H9 (cell line): ENCODE results near the gene HVCN1. TPM values are rescaled to one million over a fixed set of nuclear protein-coding genes. Genes with fewer than 3 reads are reported as not detected.

Experiments used
- DNase-seq: peaks from one replicate; pipeline ENCODE4 v3.0.0-alpha.2; 2017
- H2AFZ ChIP-seq: one replicate; pipeline ENCODE4 v1.6.1; 2013; ENCODE audit warnings: mild to moderate bottlenecking, low read length, control low read depth, moderate library complexity
- H2AK5ac ChIP-seq: 2 replicates; pipeline ENCODE4 v1.6.1; 2013; ENCODE audit warnings: low read length, control low read depth, mixed read lengths; ENCODE audit not compliant: insufficient read length
- H2BK120ac ChIP-seq: one replicate; pipeline ENCODE4 v1.6.1; 2013; ENCODE audit warnings: low read depth, mild to moderate bottlenecking, low read length, control low read depth, inconsistent platforms; ENCODE audit not compliant: poor library complexity, severe bottlenecking
- H2BK12ac ChIP-seq: 2 replicates; pipeline ENCODE4 v1.6.1; 2013; ENCODE audit warnings: low read length, control low read depth, mixed read lengths, low read depth; ENCODE audit not compliant: insufficient read length
- H2BK15ac ChIP-seq: 2 replicates; pipeline ENCODE4 v1.6.1; 2013; ENCODE audit warnings: low read depth, low read length, control low read depth
- H2BK20ac ChIP-seq: one replicate; pipeline ENCODE4 v1.6.1; 2013; ENCODE audit warnings: low read depth, mild to moderate bottlenecking, low read length, control low read depth, inconsistent platforms; ENCODE audit not compliant: poor library complexity, severe bottlenecking
- H2BK5ac ChIP-seq: 2 replicates; pipeline ENCODE4 v1.6.1; 2013; ENCODE audit warnings: low read length, control low read depth, mixed read lengths; ENCODE audit not compliant: insufficient read length
- H3K14ac ChIP-seq: 2 replicates; pipeline ENCODE4 v1.6.1; 2013; ENCODE audit warnings: low read length, control low read depth; ENCODE audit not compliant: insufficient read depth
- H3K18ac ChIP-seq: 2 replicates; pipeline ENCODE4 v1.6.1; 2013; ENCODE audit warnings: low read depth, mild to moderate bottlenecking, mixed read lengths, low read length, control low read depth; ENCODE audit not compliant: insufficient read length
- H3K23ac ChIP-seq: 2 replicates; pipeline ENCODE4 v1.6.1; 2013; ENCODE audit warnings: low read length, control low read depth, mixed read lengths, low read depth; ENCODE audit not compliant: insufficient read length
- H3K23me2 ChIP-seq: 2 replicates; pipeline ENCODE4 v1.6.1; 2013; ENCODE audit warnings: low read depth, mild to moderate bottlenecking, mixed read lengths, low read length, control low read depth; ENCODE audit not compliant: insufficient read length, poor library complexity, severe bottlenecking
- H3K27ac ChIP-seq: 2 replicates; pipeline ENCODE4 v1.5.1; 2013; ENCODE audit warnings: low read length, control low read depth, mixed read lengths, low read depth; ENCODE audit not compliant: insufficient read length
- H3K27me3 ChIP-seq: 2 replicates; pipeline ENCODE4 v1.6.1; 2013; ENCODE audit warnings: low read length, control low read depth, inconsistent platforms; ENCODE audit not compliant: insufficient read depth
- H3K4ac ChIP-seq: 2 replicates; pipeline ENCODE4 v1.6.1; 2013; ENCODE audit warnings: low read depth, mild to moderate bottlenecking, control low read depth, inconsistent platforms, low read length, moderate library complexity
- H3K4me1 ChIP-seq: 2 replicates; pipeline ENCODE4 v1.6.1; 2013; ENCODE audit warnings: low read length, control low read depth, inconsistent platforms; ENCODE audit not compliant: insufficient read depth
- H3K4me2 ChIP-seq: 2 replicates; pipeline ENCODE4 v1.6.1; 2013; ENCODE audit warnings: low read length, control low read depth, mixed read lengths; ENCODE audit not compliant: insufficient read length, insufficient read depth
- H3K56ac ChIP-seq: 2 replicates; pipeline ENCODE4 v1.6.1; 2013; ENCODE audit warnings: low read depth, mild to moderate bottlenecking, mixed read lengths, low read length, control low read depth; ENCODE audit not compliant: insufficient read length
- H3K79me1 ChIP-seq: 2 replicates; pipeline ENCODE4 v1.6.1; 2013; ENCODE audit warnings: low read depth, mild to moderate bottlenecking, moderate library complexity, low read length, control low read depth, inconsistent platforms; ENCODE audit not compliant: insufficient read depth, poor library complexity, severe bottlenecking
- H3K79me2 ChIP-seq: 2 replicates; pipeline ENCODE4 v1.6.1; 2013; ENCODE audit warnings: low read length, control low read depth, inconsistent platforms; ENCODE audit not compliant: insufficient read depth
- H3K9ac ChIP-seq: 2 replicates; pipeline ENCODE4 v1.6.1; 2013; ENCODE audit warnings: low read length, control low read depth, mixed read lengths; ENCODE audit not compliant: insufficient read length; ENCODE audit errors: extremely low read depth
- H3K9me3 ChIP-seq: one replicate; pipeline ENCODE4 v1.6.1; 2013; ENCODE audit warnings: low read depth, low read length, inconsistent platforms; ENCODE audit not compliant: control insufficient read depth
- H3T11ph ChIP-seq: one replicate; pipeline ENCODE4 v1.6.1; 2013; ENCODE audit warnings: mild to moderate bottlenecking, low read length, control low read depth, inconsistent platforms
- H4K20me1 ChIP-seq: one replicate; pipeline ENCODE4 v1.6.1; 2013; ENCODE audit not compliant: control insufficient read depth, insufficient read length, insufficient read depth
- H4K5ac ChIP-seq: 2 replicates; pipeline ENCODE4 v1.6.1; 2013; ENCODE audit warnings: low read depth, mild to moderate bottlenecking, mixed read lengths, low read length, control low read depth; ENCODE audit not compliant: insufficient read length
- H4K8ac ChIP-seq: replicated peaks from 2 replicates; pipeline ENCODE4 v1.6.1; 2013; ENCODE audit warnings: low read length, control low read depth, mixed read lengths, low read depth; ENCODE audit not compliant: insufficient read length
- H4K91ac ChIP-seq: 2 replicates; pipeline ENCODE4 v1.6.1; 2013; ENCODE audit warnings: low read depth, mild to moderate bottlenecking, moderate library complexity, mixed read lengths, low read length, control low read depth; ENCODE audit not compliant: insufficient read length
- H3K27ac Mint-ChIP-seq, 3 experiments: 2 replicates in 2 of 3; 3 replicates in 1 of 3; pipeline ENCODE4 v1.8.0; 2020 to 2021; ENCODE audit warnings: mixed read lengths in 3 of 3, mild to moderate bottlenecking in 1 of 3, moderate library complexity in 1 of 3
- H3K27me3 Mint-ChIP-seq: 2 replicates; pipeline ENCODE4 v1.8.0; 2021; ENCODE audit warnings: low read depth, mild to moderate bottlenecking, moderate library complexity, mixed read lengths
- H3K36me3 Mint-ChIP-seq, 3 experiments: 2 replicates in 2 of 3; 3 replicates in 1 of 3; pipeline ENCODE4 v1.8.0; 2020 to 2021; ENCODE audit warnings: low read depth in 3 of 3, mixed read lengths in 3 of 3; ENCODE audit not compliant: insufficient read depth in 1 of 3
- H3K4me1 Mint-ChIP-seq, 2 experiments: 2 replicates each; pipeline ENCODE4 v1.8.0; 2020; ENCODE audit warnings: mixed read lengths in 2 of 2
- H3K4me3 Mint-ChIP-seq, 2 experiments: 2 replicates in 1 of 2; 3 replicates in 1 of 2; pipeline ENCODE4 v1.8.0; 2020 to 2021; ENCODE audit warnings: mild to moderate bottlenecking in 2 of 2, mixed read lengths in 2 of 2, moderate library complexity in 1 of 2
- H3K9me3 Mint-ChIP-seq, 2 experiments: 2 replicates in 1 of 2; 3 replicates in 1 of 2; pipeline ENCODE4 v1.8.0; 2020; ENCODE audit warnings: mild to moderate bottlenecking in 2 of 2, mixed read lengths in 2 of 2, moderate library complexity in 1 of 2
- CTCF ChIP-seq: fragments of 200-600 bp; sonication (generic); conservative IDR thresholded peaks from 3 replicates; pipeline ENCODE4 v1.8.0; 2021; ENCODE audit warnings: antibody characterized with exemption, mild to moderate bottlenecking
- WGBS: extraction: QIAGEN DNeasy Blood & Tissue Kit; methylation state at CpG from one replicate; pipeline ENCODE4 v1.1.7; 2013; ENCODE audit warnings: missing lambda C conversion rate, low lambda C conversion rate, mixed read lengths; ENCODE audit not compliant: insufficient read length; ENCODE audit errors: extremely low coverage; 5-methylcytosine and 5-hydroxymethylcytosine counted together
- total RNA-seq: library from RNA; stranded (reverse); gene quantifications from 2 replicates; pipeline ENCODE4 v1.2.1, GENCODE V29; 2021

The HVCN1 gene
- total RNA-seq, 1 experiment from 2014 or later: 5.2 TPM

GRCh38 chr12:110667671-110668070 is 21.2 kb downstream of the HVCN1 start:
- Histone ChIP-seq H2BK120ac (no peak overlapping the region), H2BK12ac (no peak overlapping the region), H3K9ac (no peak overlapping the region), H3K18ac (no peak overlapping the region), H3T11ph (no peak overlapping the region), H4K5ac (no peak overlapping the region), H3K23me2 (no peaks in the 10 kb centered on the region), H3K14ac (no peak overlapping the region), H3K79me1 (no peaks in the 10 kb centered on the region), H3K9me3 (no peaks in the 10 kb centered on the region), H3K23ac (no peak overlapping the region), H3K4ac (no peak overlapping the region), H4K20me1 (peaks cover 3% of the 10 kb centered on the region), H2BK20ac (no peak overlapping the region), H2AK5ac (no peak overlapping the region), H4K8ac (no peak overlapping the region), H4K91ac (no peak overlapping the region), H2BK15ac (no peak overlapping the region), H2AFZ (no peak overlapping the region), H2BK5ac (no peak overlapping the region), H3K56ac (no peak overlapping the region), H3K4me2 (no peak overlapping the region), H3K27me3 (no peaks in the 10 kb centered on the region), H3K4me1 (no peaks in the 10 kb centered on the region), H3K27ac (no peak overlapping the region), H3K79me2 (no peaks in the 10 kb centered on the region)
- TF ChIP-seq CTCF: no peak
- H3K4me1 Mint-ChIP-seq: peaks cover 5 to 9% of the 10 kb centered on the region in 2 experiments; a peak in 3 of 4 replicates
- H3K9me3 Mint-ChIP-seq: peaks cover 0 to 3% of the 10 kb centered on the region in 2 experiments; a peak in 3 of 5 replicates
- H3K36me3 Mint-ChIP-seq: no peaks in the 10 kb centered on the region
- DNase-seq: no peak
- no peak overlapping the region for H3K27ac Mint-ChIP-seq
- no peak overlapping the region for H3K4me3 Mint-ChIP-seq
- no CpG with 5 or more reads among the region's 3 CpGs for WGBS
- no peaks in the 10 kb centered on the region for H3K27me3 Mint-ChIP-seq
